ENCODE data around the gene CSNK2A2.

GRCh38 chr16:58158725-58159124, 39.2 kb downstream of the CSNK2A2 start:
- TF ChIP-seq, protein P1, sequence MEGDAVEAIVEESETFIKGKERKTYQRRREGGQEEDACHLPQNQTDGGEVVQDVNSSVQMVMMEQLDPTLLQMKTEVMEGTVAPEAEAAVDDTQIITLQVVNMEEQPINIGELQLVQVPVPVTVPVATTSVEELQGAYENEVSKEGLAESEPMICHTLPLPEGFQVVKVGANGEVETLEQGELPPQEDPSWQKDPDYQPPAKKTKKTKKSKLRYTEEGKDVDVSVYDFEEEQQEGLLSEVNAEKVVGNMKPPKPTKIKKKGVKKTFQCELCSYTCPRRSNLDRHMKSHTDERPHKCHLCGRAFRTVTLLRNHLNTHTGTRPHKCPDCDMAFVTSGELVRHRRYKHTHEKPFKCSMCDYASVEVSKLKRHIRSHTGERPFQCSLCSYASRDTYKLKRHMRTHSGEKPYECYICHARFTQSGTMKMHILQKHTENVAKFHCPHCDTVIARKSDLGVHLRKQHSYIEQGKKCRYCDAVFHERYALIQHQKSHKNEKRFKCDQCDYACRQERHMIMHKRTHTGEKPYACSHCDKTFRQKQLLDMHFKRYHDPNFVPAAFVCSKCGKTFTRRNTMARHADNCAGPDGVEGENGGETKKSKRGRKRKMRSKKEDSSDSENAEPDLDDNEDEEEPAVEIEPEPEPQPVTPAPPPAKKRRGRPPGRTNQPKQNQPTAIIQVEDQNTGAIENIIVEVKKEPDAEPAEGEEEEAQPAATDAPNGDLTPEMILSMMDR (IDR thresholded peaks at IDR 0.05; ENCODE audit: low read depth, low read length): no peak
- TF ChIP-seq POLR2A (IDR thresholded peaks at IDR 0.05; ENCODE audit: extremely low read depth, insufficient read length) (no peak), MYC (IDR thresholded peaks at IDR 0.05; ENCODE audit: low read depth, low read length) (no peak)

Measured in NB4 (cell line).